Stimulated activated CD8-positive, alpha-beta memory T cell treated with anti-CD3 and anti-CD28 coated beads, Interleukin-15, amount 100 ng/mL, for 48 hours (primary cell): ENCODE measurements around the gene ATG4D.
A peak's percentile ranks its signal among the peaks of the same experiment; 100 is the strongest.
"Not testable (repeated sequence)": the region's sequence is repeated elsewhere in the genome, so short reads cannot be mapped to it uniquely, and the experiment has no call there.

Experiments used
- DNase-seq, 2 donors: peaks; one replicate each; pipeline ENCODE4 v3.0.0-alpha.2; 2020; ENCODE audit warnings: low read depth in 2 of 2

The ATG4D gene

DNA sequence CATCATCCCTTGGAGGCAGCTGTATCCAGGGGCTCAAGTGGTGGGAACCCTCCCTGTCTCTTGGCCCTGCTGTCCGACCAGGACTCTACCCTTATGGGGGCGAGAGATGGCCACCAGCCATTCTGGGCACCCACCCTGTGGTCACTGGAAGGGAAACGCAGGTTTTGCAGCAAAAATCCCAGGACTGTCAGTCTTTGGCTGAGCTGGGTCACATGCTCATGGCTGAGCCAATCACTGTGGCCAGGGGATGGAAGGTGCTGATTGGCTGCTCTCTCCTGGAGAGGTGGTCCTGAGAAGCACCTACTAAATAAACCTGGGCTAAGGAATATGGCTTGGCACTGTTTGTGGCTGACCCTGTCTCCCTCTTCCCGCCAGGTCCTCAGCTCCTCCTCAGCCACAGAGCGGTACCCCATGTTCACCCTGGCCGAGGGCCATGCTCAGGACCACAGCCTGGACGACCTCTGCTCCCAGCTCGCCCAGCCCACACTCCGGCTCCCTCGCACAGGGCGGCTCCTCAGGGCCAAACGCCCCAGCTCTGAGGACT lies 8.9 kb downstream of the ATG4D start:
- DNase-seq: no peak

DNA sequence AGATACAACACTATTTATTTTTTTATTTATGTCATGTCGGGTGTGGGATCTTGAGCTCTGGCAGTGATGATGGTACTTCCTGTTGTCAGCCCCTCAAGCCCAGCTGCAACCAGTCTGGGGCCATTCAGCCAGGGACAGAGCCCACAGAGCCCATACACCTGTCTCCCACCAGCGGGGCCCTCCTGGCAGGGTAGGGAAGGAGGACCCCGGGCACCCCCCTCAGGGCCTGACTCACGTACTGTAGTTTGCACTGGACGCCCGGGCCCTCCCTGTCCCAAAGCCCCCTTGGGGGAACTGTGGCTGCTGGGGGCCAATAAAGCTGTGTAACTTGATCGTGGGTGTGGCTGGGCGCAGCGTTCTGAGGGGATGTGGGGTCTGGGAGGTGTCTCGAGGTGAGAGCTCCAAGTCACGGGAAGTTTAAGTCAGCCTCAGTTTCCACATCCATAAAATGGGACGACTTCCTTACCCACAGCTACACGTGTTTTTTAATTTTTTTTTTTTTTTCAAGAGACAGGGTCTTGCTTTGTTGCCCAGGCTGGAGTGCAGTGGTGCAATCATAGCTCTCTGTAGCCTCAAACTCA lies 9.5 kb downstream of the ATG4D start:
- DNase-seq: no peak

DNA sequence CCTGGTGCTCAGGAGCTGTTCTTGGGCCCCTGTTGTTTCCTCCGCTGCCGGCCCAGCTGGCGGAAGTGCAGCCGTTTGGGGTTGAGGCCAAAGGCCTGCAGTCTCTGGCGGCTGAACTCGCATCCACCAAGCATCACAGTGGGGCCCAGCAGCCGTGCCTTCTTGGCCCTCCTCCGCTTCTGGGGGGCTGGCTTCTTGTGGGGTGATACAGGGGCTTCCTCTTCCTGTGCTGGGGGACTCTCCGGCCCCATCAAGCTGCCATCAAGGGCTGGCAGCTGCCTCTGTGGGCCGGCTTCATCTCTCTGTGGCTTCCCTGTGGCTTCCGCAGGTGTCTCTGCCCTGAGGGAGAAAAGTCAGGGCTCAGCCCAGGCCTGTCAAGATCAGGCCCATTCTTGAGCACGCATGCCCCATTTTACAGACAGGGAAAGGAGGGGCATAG lies 10.3 kb downstream of the ATG4D start:
- DNase-seq: peak; percentile 56 to 63

DNA sequence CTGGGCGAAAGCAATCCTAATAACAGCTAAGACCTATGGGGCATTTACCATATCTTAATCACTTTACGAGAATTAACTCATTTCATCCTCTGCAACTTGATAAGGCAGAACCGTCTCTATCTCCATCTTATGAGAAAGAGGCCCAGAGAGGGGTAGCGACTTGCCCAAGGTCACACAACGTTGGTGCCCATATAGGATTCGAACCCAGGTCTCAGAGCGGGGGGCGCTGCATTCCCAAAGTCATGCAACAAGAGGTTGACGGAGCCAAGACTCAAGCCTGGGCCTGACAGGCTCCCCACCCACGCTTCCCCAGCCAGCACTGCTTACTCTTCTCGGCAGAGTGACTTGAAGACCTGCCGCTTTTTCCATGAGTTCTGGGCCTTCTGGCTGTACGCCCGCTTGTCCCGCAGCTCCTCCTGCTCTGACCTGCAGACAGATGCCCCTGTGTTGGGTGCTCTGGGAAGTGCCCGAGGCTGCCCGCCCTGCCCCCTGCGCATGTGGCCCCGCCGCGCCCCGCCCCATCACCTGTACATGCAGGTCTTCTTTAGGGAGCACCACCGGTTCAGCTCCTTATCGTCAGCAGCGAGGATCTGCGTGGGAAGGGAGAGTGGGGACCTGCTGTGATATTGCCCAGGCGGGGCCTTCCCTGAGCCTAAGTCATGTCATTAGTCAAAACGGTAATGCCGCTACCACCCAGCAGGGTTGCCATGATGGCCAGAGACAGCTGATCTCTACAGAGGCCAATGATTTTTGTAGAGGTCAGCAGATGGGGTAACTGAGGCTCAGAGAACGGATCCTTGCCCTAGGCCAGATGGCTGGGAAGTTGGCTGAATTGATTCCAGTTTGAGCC lies 11.3 kb downstream of the ATG4D start:
- DNase-seq: no peak

DNA sequence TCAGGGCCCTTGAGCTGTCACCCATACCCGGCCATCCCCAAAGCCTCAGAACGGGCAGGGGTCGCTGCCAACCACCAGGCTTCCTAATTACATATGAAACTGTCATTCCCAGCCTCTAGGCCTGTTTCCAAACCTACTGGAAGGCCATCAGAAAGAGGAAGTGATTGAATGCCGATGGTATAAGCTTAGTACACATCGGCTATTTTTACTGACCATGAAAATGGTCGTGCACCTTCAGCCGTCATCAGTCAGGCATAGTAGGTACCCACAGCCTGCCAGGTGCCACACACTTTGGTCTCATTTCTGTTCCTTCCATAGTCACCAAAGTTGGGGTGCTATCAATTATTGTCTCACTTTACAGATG lies 11.9 kb downstream of the ATG4D start:
- DNase-seq: no peak

DNA sequence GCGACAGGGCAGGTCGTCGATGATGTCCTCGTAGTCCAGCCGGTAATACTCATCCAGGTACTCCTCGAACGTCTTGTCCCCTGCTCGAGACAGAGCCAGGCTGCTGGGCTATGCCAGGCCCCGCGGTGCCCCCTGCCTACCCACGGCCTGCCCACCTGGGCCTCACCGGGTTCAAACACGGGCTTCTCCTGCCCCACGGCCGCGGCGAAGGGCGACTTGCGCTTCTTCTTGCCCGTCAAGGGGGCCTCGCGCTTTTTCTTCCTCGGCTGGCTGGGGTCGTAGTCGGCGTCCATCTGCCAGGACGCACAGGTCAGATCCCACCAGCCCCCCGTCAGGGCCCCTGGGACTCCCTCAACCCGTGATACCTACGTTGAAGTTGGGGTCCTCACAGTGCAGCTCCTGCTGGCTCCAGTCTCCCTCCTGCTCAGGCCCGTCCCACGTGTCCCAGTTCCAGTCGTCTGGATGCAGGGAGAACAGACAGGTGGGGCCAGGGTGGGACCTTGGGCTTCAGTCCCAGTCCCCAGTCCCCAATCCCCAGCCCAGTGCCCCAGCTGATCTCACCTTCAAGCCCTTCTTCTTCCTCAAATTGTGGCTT lies 14.0 kb downstream of the ATG4D start:
- no peak for DNase-seq

GRCh38 chr19:10560154-10560553 lies 16.4 kb downstream of the ATG4D start:
- no peak for DNase-seq

DNA sequence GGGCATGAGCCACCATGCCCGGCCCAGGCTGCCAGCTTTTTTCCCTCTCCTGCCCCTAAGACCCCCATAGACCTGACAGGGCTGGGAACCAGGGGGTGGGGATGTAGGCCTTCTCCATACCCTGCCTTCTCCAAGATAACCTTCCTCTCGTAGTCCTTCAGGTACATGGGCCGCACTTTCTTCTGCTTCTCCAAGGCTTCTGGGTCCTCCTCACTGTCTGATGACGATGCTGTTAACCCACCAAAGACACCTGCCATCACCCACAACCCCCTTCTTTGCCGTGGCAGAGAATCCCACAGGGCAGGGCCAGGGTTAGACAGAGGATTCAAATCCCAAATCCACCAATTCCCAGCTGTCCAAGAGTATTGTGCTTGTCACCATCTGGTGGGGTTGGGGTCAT lies 18.9 kb downstream of the ATG4D start:
- no peak for DNase-seq

- DNase-seq: peak in 1 of 2 donors; percentile 50
Observed at GRCh38 chr19:10565028-10565566, 21.4 kb downstream of the ATG4D start.

GRCh38 chr19:10565567-10566407 lies 22.1 kb downstream of the ATG4D start, which contains the start of gene KRI1:
Gene KRI1, minus strand, starts transcription at chr19:10566010. Its CDS starts 11 bp downstream, at chr19:10565999.
- DNase-seq: peak; percentile 99

GRCh38 chr19:10566408-10566657 lies 22.6 kb downstream of the ATG4D start:
- no peak for DNase-seq

DNA sequence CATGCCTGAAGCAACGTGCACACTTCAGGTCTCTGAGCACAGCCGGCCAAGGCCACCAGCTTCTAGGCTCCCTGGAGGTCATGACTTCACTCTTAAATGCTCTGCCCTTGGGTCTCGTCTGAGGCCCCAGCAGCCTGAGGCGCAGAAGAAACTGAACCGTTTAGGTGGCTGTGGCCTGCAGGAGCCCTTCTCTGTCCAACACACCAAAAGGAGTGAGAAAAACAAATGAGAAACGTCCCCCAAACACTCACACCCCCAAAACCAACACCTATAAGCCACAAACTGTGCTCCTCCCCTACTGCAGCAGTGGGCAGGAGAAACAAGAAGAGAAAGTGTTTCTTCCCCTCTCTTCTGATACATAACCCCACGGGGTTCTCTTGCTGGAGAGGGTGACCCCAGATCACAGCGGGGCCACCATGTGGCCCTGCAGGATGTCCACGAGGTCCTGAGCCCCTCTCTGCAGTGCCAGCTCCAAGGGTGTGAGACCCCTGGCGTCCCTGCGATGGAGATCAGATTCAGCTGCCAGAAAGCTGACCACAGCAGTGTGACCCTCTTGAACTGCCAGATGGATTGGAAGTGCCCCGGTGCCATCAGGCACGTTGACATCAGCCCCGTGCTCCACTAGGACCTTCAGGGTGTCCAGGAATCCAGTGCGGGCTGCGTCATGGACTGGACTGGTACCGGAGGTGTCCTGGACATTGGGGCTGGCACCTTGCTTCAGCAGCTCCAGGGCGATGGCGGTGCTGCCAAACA lies 23.1 kb downstream of the ATG4D start:
- DNase-seq: no peak

DNA sequence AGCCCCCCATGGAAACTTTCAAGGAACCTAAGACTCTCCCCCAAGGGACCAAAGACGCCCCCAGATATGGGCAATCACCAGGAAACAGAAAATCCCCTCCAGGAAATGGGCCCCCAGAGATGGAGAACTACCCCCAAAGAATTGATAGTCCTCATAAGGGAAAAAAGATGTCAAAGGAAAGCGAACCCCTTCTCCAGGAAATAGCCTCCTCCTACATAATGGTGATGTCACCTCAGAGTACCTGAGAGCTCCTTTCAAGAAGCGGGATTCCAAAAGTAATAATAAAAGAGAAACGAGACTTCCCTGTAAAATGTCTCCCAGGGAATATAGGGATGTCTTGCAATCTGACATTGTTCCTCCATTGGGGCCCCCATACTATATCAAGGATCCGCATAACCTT lies 24.0 kb downstream of the ATG4D start:
- DNase-seq: no peak

- peak in 1 of 2 donors; percentile 55 for DNase-seq
Observed at GRCh38 chr19:10568062-10568825, 24.5 kb downstream of the ATG4D start.

DNA sequence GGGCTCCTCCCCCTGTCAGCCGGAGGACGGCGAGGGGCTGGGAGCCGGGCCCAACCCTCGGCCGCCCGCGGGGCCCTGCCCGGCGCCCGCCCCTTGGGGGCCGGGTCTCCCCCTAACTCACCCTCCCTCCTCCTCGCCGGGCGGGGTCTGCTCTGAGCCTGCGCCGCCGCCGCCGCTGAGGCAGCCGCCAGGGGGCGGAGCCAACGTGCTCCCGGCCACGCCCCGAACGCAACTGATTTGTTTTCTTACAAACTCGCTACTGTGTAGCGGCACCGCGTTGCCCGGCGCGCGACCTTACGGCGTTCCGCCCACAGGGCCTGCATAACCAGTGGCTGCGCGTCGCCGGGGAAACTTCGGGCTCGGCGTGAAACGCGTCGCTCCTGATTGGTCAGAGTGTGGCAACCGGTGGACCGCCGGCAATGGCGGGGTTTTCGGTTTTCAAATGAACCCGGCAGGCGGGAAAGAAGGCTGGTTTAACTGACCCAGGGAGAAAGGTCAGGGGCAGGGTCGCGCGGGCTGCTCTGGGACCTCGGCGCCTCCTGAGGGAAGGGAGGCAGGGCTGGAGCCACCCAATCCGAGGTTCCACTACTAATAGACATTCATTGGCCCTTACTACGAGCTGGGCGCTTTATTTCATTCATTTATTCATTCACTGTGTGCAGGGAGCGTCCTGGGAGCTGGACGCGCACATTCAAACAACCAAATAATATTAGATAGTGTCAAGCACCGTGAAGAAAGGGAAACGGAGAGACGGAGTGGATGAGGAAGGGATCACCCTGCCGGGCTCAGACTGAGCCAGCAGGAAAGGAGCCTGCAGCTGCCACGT lies 25.3 kb downstream of the ATG4D start, which contains the start of gene CDKN2D:
Gene CDKN2D, minus strand, starts transcription at position 154 of the 826 bp plus-strand sequence. CDS start 326 bp downstream, outside the sequence.
- DNase-seq: peak; percentile 100

GRCh38 chr19:10573793-10574192 lies 30.1 kb downstream of the ATG4D start:
- DNase-seq: not testable (repeated sequence)

- no peak for DNase-seq
Observed at GRCh38 chr19:10574462-10574861, 30.8 kb downstream of the ATG4D start.

DNA sequence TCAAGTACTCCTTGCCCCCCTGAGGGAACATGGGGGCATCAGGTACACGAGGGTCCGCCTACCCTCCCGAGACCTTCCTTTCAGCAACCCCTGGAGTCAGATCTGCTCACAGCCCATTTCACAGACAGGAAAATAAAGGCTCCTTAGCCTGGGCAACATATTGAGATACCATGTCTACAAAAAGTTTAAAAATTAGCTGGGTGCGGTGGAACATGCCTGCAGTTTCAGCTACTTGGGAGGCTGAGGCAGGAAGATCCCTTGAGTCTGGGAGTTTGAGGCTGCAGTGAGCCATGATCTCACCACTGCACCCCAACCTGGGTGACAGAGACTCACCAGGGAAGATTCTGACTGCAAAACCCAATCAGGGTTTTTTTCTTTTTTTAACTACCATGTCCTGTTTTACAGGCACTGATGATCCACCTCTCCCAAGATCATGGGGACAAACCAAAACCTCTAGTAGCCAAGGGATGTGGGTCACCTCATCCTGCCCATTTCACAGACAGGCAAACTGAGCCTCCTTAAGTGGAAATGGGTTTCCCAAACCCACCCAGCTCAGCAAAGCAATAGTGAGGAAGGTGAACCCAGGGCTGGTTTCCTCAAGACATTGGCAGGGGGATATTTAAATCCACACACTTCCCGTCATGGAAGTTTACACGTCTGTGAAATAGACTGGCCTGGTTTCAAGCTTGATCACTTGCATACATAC lies 31.5 kb downstream of the ATG4D start:
- no peak for DNase-seq
